ENCODE measurements around the gene DENND1A.
"Not testable (repeated sequence)": the region's sequence is repeated elsewhere in the genome, so short reads cannot be mapped to it uniquely, and the experiment has no call there.

DENND1A gene

DNA sequence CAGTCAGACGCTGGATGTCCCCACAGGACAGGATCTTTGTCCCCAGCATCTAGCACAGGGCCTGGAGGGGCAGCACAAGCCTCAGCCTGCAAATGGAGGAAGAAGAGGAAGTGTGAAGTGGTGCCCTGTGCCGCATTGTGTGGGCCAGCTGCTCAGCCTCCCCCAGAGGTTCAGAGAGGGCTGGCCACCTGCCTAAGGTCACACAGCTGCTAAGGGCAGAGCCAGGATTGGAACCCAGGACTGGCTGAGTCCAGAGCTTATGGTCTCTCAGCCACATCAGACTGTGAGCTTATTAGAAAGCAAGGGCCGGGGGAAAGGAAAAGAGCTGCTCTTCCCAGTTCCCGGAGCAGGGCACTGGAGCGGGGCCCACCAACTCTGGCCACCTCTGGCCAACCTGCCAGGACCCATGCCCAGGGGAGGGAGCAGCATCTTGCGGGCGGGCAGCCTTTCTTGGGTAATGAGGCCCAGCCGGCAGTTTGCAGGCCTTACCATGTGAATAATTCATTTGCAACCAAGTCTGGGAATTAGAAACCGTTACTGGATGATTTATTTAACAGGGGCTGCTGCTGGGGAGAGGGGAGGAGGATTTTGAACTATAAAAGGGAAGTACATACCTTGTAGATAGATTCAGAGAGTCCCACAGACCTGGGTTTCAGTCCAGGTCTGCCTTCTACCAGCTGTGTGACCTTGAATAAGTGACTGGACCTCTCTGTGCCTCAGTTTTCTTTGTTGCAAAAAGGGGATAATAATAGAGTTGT, 585.6 kb downstream of the DENND1A start:
- no peak for DNase-seq

DNA sequence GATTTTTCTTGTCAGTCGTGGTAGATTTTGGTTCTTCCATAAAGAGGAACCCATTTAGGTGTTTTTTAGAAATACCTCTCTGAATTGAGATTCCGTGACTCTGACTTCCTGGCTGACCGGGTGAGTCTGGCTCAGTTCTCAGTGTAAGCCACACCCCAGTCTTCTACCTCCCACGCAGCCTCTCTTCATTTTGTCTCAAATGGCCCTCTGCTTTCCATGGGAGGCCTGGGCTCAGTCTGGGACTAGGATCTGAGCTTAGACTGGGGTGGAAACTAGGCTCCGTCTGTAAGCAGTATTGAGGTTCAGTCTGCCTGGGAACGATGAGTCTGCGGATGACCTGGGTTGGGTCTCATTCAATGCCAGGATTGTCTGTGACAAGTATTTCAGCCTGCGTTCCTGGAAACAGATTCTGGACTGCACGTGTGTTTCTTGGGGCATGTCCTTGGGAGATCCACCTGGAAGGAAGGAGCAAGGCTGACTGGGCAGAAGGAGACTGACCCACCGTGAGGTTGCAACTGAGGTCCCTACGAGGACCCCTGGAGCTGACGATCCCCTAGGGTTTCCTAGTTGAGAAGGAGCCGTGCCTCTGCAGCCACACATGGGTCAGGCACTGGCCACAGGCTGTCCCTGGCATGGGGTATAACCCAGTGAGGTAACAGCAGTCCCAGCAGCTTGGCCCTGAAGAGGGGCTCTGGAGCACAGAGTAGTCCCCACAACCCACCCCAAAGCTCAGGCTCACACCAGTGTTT, 586.3 kb downstream of the DENND1A start:
- DNase-seq = no peak

DNA sequence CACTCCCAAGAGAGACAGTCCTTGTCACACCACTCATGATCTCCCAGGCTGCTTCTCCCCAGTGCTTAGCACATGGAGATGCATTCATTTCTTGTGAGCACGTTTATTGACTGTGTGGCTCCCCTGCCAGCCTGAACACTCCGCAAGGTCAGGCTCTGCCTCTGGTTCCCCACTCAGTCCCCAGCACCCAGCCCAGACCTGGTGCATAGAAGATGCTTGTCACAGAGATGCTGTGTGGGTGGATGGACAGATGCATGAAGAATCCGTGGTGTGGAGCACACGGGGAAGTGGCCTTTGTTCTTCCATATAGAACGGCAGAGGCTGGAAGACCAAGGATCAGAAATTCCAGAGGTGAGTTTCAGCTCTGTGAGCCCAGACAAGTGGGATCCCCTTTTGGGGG, 587.7 kb downstream of the DENND1A start:
- no peak for DNase-seq

DNA sequence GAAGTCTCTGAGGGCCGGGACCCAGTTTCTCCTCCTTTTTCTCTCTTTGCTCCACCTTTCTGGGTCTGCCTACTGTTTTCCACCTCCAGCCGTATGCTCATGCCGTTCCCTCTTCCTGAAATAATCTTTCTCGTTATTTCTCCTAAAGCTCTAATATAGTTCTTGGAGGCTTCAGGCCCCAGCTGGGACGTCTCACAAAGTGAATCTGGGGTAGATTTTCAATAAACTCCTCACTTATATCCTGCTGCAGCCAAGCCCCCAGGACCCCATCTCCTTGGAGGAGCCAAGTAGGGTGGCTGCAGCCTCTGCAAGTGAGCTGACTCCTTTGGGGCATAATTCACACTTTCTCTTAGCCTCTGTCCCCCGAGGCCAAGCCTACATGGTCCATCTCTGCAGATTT, 588.1 kb downstream of the DENND1A start:
- DNase-seq = no peak

DNA sequence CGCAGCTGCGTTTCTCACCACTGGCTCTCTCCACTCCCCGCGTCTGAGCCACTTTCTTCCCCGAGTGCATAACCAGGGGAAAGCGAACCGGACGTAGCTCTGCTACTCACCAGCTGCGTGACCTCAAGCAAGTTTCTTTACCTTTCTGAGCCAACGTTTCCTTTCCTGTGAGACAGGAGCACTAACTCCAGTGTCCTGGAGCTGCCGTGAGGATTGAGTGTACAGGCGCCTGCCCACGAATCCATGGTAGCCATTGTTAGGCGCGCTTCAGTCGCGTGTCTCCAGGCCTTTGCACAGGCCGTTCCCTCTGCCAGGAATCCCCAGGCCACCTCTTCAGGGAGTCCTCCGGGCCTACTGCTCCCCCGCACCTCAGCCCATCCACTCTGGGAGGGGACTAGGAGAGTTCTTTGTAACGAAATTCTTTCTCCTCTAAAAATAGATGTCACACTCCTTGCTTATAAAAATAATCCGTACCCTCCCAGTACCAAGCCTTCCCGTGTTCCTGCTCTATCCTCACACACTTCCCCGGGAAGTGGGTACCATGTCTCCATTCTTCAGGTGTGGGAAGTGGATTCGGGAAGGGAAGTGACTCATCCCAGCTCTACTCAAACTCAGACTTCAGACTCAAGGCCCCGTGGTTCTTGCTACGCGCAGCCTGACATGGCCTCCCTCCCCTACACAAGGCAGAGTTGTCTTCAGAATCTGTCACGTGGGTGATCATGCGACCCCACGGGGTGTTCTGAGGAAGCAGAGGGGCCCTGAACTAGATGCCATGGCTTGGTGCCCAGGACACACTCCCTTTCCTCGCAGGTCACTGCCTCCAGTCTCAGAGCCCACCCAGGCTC, 590.0 kb downstream of the DENND1A start:
- no peak for DNase-seq

DNA sequence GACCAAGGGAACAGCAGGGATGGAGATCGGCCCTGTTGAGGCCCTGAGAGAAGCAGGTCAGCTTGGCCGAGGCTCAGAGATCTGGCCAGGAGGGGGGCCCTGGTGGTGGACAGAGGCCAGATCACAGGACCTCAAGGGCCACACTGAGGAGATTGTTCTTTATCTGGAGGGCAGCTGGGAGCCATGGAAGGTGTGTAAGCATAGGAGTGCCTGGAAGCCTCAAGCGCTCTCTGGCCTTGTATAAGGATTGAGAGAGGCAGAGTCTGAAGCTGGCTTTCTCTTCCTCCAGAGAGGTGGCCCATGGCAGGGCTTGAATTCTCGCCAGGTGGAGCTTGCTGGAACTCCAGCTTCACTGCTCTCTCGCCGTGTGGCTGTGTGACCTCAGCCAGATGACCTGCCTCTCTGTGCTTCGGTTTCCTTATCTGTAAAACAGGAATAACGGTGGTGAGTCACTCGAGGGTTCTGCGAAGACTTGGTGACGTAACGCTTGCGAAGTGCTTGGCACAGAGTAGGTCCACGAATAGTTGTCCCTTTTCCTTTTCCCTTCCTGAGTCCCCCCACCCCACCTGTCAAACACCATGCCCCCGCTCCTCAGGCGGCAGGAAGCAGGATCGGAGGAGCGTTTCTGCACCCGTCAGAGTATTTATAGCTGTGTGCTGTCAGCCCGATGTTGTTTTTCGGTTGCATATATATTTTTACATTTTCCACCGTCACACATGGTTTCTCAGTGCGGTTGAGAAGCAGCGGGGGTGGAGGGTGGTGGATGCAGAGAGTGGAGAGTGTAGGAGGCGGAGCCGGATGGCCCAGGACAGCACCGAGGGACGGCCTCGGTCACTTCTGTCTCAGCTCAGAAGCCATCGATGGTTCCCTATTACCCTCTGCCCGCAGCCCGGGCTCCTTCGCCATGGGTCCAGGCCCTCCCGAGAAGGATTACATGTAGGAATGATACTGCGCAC, 590.9 kb downstream of the DENND1A start:
- DNase-seq = no peak

DNA sequence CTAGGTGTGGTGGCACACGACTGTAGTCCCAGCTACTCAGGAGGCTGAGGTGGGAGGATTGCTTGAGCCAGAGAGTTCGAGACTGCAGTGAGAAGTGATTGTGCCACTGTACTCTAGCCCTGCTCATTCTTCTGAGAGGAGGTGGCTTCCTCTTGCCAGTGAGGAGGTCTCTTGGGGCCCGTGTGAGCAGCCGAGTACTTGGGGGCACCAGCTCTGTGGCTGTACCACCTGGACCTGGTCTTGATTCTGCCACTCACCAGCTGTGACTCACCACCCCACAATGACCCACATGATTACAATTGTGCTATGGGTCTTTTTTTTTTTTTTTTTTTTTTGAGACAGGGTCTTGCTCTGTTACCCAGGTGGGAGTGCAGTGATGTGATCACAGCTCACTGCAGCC, 592.0 kb downstream of the DENND1A start:
- DNase-seq = no peak

DNA sequence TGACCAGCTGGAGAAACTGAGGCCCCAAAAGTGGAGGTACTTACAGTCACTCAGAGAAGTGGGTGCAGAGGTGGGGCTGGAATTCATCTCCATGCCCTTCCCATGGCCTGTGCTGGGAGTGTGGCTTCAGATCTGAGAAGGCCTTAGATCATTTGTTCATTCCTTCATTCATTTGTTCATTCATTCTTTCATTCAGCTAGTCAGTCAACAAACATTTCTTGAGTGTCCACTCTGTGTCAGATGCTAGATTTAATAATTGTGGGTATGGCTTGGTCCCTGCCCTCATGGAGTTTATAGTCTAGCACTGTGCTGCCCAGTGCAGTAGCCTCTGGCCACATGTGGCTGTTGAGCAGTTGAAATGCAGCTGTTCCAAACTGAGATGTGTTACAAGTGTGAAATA, 593.0 kb downstream of the DENND1A start:
- no peak for DNase-seq

DNA sequence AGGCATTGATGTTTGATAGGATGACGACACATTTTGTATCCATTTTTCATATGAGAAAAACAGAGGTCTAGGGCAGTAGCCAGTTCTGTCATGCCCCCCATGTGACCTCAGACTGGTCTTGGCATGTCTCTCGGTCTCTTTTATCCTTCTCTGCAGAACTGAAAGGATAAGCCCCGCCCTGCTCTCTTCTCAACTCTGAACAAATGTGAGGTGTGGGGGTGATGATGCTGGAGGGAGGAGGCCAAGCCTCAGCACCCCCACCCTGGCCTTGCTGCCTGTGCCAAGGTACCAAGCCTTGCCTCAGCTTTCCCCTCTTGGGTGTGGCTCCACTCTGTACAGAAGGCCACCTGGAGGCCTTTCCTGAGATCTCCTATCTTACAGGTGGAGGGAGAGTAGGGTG, 593.5 kb downstream of the DENND1A start:
- DNase-seq = no peak

DNA sequence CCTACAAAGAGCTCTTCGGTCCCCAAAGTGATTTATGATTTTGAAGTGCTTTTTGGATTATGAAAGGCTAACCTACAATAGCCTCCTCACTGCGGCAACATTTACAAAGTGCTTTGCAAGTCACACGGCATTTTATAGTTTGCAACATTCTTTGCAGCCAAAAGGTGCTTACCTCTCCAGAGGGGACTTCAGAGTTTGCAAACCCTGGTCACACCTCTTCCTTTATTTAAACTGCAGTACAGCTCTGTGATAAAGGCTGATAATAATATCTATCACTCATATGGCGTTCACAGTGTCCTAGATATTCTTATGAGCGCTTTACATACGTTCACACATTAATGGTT, 594.0 kb downstream of the DENND1A start:
- no peak for DNase-seq

DNA sequence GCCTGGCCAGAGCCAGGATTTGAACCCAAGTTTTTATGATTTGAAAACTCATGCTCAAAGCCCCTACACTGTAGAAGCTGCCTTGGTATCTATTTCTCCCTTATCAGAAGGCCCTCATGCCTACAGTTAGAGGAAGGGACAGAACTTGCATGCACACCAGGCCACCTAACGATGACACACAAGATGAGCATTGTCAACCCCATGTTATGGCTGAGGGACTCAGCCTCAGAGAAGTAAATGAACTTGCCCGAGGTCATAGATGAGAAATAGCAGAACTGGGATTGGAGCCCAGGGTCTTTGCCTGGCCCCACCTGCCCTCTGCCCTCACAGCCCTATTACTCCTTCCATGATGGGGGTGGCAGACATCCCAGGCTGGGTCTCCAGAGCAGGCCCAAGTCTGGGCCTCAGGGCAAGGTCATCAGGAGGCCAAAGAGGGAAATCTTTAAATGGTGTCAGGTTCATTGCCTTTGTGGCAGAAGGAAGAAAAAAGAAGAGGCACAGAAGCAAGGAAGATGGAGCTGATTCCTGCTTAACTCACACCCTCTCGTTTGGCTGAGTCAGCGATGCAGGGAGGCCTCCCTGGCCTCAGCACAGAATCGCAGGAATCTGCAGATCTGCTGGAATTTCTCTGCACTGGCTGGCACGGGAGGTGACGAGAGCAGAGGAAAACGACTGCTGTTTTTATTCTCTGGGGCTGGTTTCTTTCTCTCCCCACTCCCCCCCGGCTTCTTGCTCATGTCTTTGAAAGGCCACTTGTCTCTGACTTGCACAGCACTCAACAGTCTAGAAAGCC, 594.5 kb downstream of the DENND1A start:
- no peak for DNase-seq

DNA sequence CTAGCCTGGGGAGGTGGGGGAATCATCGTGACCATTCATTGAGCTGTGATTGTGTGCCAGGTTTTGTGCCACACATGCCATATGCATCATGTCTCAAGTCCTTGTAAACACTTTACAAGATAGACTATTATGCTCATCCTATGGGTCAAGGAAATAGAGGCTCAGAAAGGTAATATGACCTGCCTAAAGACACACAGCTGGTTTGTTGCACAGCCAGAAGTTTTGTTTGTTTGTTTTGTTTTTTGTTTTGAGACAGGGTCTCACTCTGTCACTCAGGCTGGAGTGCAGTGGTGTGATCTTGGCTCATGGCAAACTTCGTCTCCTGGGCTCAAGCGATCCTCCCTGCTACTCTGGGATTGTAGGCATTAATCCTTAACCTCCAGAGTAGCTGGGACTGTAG, 595.3 kb downstream of the DENND1A start:
- no peak for DNase-seq

DNA sequence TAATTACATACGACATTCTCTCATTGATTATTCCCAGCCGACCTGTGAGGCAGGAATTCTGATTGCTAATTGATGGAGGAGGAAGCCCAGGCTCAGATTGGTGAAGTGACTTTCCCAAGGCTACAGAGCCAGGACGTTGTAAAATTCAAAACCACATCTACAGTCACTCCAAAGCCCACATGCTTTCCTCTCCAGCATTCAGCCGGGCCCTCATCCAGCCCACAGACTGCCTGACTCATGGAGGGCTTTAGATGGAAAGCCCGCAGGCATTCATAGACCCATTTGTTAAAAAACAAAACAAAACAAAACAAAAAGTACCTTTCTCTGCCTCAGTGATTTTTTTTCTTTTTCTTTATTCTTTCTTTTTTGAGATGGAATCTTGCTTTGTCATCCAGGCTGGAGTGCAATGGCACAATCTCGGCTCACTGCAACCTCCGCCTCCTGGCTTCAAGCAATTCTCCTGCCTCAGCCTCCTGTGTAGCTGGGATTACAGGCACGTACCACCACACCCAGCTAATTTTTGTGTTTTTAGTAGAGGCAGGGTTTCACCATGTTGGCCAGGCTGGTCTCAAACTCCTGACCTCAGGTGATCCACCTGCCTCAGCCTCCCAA, 596.8 kb downstream of the DENND1A start:
- DNase-seq = not testable (repeated sequence)

DNA sequence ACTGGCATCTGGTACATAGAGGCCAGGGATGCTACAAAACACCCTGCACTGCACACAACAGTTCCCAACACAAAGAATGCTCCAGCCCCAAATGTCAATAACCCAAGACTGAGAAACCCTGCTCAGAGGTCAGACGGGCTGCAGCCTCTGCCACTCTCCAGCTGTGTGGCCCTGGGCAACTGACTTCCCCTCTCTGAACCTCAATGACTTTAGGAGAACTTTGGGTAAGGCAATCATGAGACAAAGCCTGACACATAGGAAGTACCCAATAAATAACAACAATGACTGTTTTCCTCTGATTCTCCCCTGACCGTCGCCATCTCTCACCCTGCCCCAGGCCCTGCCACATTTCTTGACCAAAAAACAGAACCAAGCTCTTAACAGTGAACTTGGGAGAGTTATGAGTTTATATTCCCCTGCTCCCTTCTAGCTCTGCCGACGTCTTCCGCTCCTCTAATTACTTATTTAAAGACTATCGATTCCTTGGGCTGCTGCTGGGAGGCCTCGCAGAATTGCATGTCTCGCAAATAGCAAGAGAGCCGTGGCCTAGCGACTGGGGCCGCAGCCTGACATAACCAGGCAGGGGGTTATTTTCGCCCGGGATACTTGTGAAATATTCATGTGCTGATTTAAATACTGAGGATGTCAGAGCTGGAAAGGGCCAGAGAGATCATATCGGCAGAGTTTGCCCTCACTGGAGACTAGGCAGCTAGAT, 598.4 kb downstream of the DENND1A start:
- no peak for DNase-seq

Data from NCI-H526 treated with DMSO at 0.1 percent for 48 hours (cell line).